SU-DHL-6 (cell line): ENCODE results near the gene SATB1.

Source experiments
- H2AFZ ChIP-seq: fragments of 200-600 bp; sonication (generic); 2 replicates; pipeline ENCODE4 v1.6.1; 2014; ENCODE audit warnings: low read depth, mild to moderate bottlenecking, moderate library complexity, mixed read lengths, antibody characterized with exemption, low read length; ENCODE audit not compliant: severe bottlenecking
- H3F3A ChIP-seq: fragments of 200-600 bp; shearing (Covaris generic); 2 replicates; pipeline ENCODE4 v1.6.0; 2016; ENCODE audit warnings: antibody characterized with exemption, mild to moderate bottlenecking; ENCODE audit not compliant: insufficient read depth
- H3K27ac ChIP-seq: fragments of 200-600 bp; sonication (generic); 2 replicates; pipeline ENCODE4 v1.5.1; 2016; ENCODE audit warnings: low read depth, mild to moderate bottlenecking, low read length, moderate library complexity, mixed read lengths
- H3K27me3 ChIP-seq: fragments of 200-600 bp; sonication (generic), shearing (Covaris generic); 2 replicates; pipeline ENCODE4 v1.6.0; 2014; ENCODE audit warnings: mild to moderate bottlenecking, low read length
- H3K36me3 ChIP-seq: fragments of 200-600 bp; sonication (generic); 2 replicates; pipeline ENCODE4 v1.6.1; 2014; ENCODE audit warnings: mild to moderate bottlenecking, low read length, mixed read lengths
- H3K4me2 ChIP-seq: fragments of 300-600, 200-600 bp; shearing (Covaris generic), sonication (generic); 2 replicates; pipeline ENCODE4 v1.6.0; 2014; ENCODE audit warnings: low read length, low read depth, mild to moderate bottlenecking; ENCODE audit not compliant: poor library complexity, severe bottlenecking
- H3K4me3 ChIP-seq: fragments of 200-600 bp; sonication (generic); 2 replicates; pipeline ENCODE4 v1.5.1; 2014; ENCODE audit warnings: antibody characterized with exemption, low read length, mild to moderate bottlenecking, mixed read lengths; ENCODE audit not compliant: insufficient read depth, poor library complexity, severe bottlenecking
- H3K79me2 ChIP-seq: fragments of 200-600 bp; sonication (generic); 2 replicates; pipeline ENCODE4 v1.6.1; 2014; ENCODE audit warnings: mild to moderate bottlenecking, low read length, moderate library complexity; ENCODE audit not compliant: insufficient read depth
- H3K9ac ChIP-seq: fragments of 200-600 bp; sonication (generic); 2 replicates; pipeline ENCODE4 v1.7.0; 2014; ENCODE audit warnings: mild to moderate bottlenecking, low read length
- H3K9me2 ChIP-seq: fragments of 200-600 bp; sonication (generic); replicated peaks from 2 replicates; pipeline ENCODE4 v1.6.1; 2014; ENCODE audit warnings: low read length; ENCODE audit not compliant: insufficient read depth
- H3K9me3 ChIP-seq: fragments of 200-600 bp; sonication (generic); 2 replicates; pipeline ENCODE4 v1.6.1; 2014; ENCODE audit warnings: low read length, mixed read lengths; ENCODE audit not compliant: insufficient read depth
- H4K20me1 ChIP-seq: fragments of 200-600 bp; sonication (generic); 2 replicates; pipeline ENCODE4 v1.6.1; 2014; ENCODE audit warnings: low read depth, mild to moderate bottlenecking, antibody characterized with exemption, low read length, moderate library complexity, mixed read lengths
- CTCF ChIP-seq: fragments of 200-600 bp; sonication (generic); IDR thresholded peaks from one replicate; pipeline ENCODE4 v1.5.1; 2017; ENCODE audit warnings: antibody characterized with exemption, mild to moderate bottlenecking, low read length, moderate library complexity; ENCODE audit not compliant: insufficient read depth, poor library complexity, severe bottlenecking
- EZH2phosphoT487 ChIP-seq: fragments of 200-600 bp; sonication (generic), shearing (Covaris generic); conservative IDR thresholded peaks from 2 replicates; pipeline ENCODE4 v1.6.1; 2018; ENCODE audit warnings: mild to moderate bottlenecking, antibody characterized with exemption, low read length, moderate library complexity, mixed read lengths

The SATB1 gene

GRCh38 chr3:18345015-18345367, 80.1 kb downstream of the SATB1 start:
- Histone ChIP-seq H3F3A (no peaks in the 10 kb centered on the region), H3K27me3 (no peaks in the 10 kb centered on the region), H3K27ac (no peak overlapping the region), H3K36me3 (no peaks in the 10 kb centered on the region), H3K9me3 (no peaks in the 10 kb centered on the region), H2AFZ (no peak overlapping the region), H4K20me1 (no peaks in the 10 kb centered on the region), H3K9me2 (no peaks in the 10 kb centered on the region), H3K79me2 (no peaks in the 10 kb centered on the region), H3K4me2 (no peak overlapping the region), H3K4me3 (no peak overlapping the region), H3K9ac (no peak overlapping the region)
- TF ChIP-seq EZH2phosphoT487 (no peak), CTCF (no peak)

DNA sequence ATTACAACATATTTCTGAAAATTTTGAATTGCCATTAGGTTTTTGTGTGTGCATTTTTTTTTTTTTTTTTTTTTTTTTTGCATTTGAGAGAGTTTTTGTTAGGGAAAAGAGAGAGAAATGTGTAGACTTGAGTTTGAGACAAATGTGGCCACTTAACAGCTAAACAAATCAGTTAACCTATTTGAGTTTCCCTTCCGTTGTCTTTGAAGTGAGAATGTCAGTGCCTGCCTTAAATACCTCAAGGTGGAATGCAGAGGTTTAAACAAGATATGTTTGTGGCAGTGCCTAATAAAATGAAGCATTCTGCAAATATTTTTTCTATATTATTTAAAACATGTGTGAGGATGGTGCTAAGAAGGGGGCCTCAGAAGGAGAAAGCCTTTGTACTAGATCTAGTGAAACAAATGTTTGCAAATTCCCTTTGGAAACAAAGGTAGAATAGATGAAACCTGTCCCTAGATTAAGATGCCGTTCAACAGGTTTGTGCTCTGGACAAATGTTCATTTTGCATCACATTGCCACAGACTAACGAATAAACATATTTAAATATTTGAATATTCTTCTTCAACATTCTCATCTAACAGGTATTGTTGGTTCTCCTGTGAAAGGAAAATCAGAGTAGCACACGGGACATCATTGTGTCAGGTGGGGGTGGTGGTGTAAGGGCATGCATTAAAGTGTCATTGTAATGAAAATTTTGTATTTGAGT, 80.7 kb downstream of the SATB1 start:
- Histone ChIP-seq H3K9me3 (no peaks in the 10 kb centered on the region), H3K9me2 (no peaks in the 10 kb centered on the region), H3K4me2 (no peak overlapping the region), H2AFZ (no peak overlapping the region), H3K4me3 (no peak overlapping the region), H3K27ac (no peak overlapping the region), H3K27me3 (no peaks in the 10 kb centered on the region), H3K36me3 (no peaks in the 10 kb centered on the region), H3K9ac (no peak overlapping the region), H3K79me2 (no peaks in the 10 kb centered on the region), H3F3A (no peaks in the 10 kb centered on the region), H4K20me1 (no peaks in the 10 kb centered on the region)
- TF ChIP-seq CTCF (no peak), EZH2phosphoT487 (no peak)

DNA sequence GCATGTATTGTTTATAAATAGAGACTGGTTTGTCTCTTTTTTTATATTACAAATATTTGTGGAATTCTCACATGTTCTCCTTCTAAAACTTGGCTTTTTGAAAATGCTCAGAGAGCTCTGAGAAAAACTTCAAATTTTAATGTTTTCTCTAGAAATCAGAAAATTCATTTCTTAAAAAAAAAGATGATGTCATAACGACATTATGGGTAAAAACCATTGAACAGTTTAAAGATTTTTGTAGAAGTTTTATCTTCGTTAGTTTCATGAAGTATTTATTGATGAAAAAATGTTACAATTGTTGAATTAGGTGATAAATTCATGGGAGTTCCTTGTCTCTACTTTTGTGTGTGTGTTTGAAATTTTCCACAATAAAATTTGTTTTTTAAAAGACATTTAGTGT, 81.3 kb downstream of the SATB1 start:
- Histone ChIP-seq H3K27me3 (no peaks in the 10 kb centered on the region), H4K20me1 (no peaks in the 10 kb centered on the region), H3K9me3 (no peaks in the 10 kb centered on the region), H3K9ac (no peak overlapping the region), H3K4me3 (no peak overlapping the region), H3F3A (no peaks in the 10 kb centered on the region), H3K9me2 (no peaks in the 10 kb centered on the region), H3K36me3 (no peaks in the 10 kb centered on the region), H3K79me2 (no peaks in the 10 kb centered on the region), H3K27ac (no peak overlapping the region), H3K4me2 (no peak overlapping the region), H2AFZ (no peak overlapping the region)
- TF ChIP-seq EZH2phosphoT487: no peak
- TF ChIP-seq CTCF: no peak
